ENCODE measurements around the gene NAXE.

GRCh38 chr1:156596426-156596825 is 4.8 kb downstream of the NAXE start:
- no peak for TF ChIP-seq EZH2 (IDR thresholded peaks at IDR 0.05; ENCODE audit: insufficient read depth, low read length)
- TF ChIP-seq CTCF (IDR thresholded peaks at IDR 0.05; ENCODE audit: insufficient read depth, low read depth, low read length): no peak
